ENCODE data around the gene PEPD. TPM values are rescaled to one million over a fixed set of nuclear protein-coding genes. Genes with fewer than 3 reads are reported as not detected.
"Not testable (repeated sequence)": the region's sequence is repeated elsewhere in the genome, so short reads cannot be mapped to it uniquely, and the experiment has no call there.

The PEPD gene
- total RNA-seq, 2 experiments from 2014 or later: 17.5 to 23.0 TPM

GRCh38 chr19:33564836-33565338, 43.3 kb upstream of the PEPD start:
- Mint-ChIP-seq H3K9me3 (no peaks in the 10 kb centered on the region), H3K27me3 (peaks cover 57% of the 10 kb centered on the region), H3K4me1 (ENCODE audit: low read depth) (no peaks in the 10 kb centered on the region), H3K4me3 (no peak overlapping the region), H3K27ac (no peak overlapping the region), H3K36me3 (ENCODE audit: low read depth) (no peaks in the 10 kb centered on the region)
- Histone ChIP-seq H3K36me3 (ENCODE audit: insufficient read depth, low read length) (no peaks in the 10 kb centered on the region), H3K4me3 (ENCODE audit: low read length) (no peak overlapping the region), H3K27ac (ENCODE audit: low read depth in 1 of 2, low read length in 2 of 2) (no peak overlapping the region), H3K4me1 (ENCODE audit: insufficient read depth, low read length) (no peaks in the 10 kb centered on the region), H3K9me3 (ENCODE audit: control insufficient read depth in 1 of 2, insufficient read depth in 1 of 2, low read length in 2 of 2) (peaks cover 0 to 4% of the 10 kb centered on the region in 2 experiments), H3K27me3 (ENCODE audit: control insufficient read depth in 1 of 2, insufficient read depth in 2 of 2, low read length in 2 of 2) (peaks cover 6 to 13% of the 10 kb centered on the region in 2 experiments)
- TF ChIP-seq CTCF (IDR thresholded peaks at IDR 0.05): no peak
- ATAC-seq (ENCODE audit: poor library complexity) (no peak), DNase-seq (no peak)
- ChIA-PET CTCF (no interaction called here), POLR2A (no interaction called here)
- intact Hi-C loops (cut with DNase I, micrococcal nuclease): no loop called here

- Mint-ChIP-seq H3K36me3 (ENCODE audit: low read depth) (no peaks in the 10 kb centered on the region), H3K27ac (no peak overlapping the region), H3K27me3 (peaks cover 37% of the 10 kb centered on the region), H3K9me3 (no peaks in the 10 kb centered on the region), H3K4me1 (ENCODE audit: low read depth) (no peaks in the 10 kb centered on the region), H3K4me3 (no peak overlapping the region)
- POLR2A ChIA-PET: no interaction called here
- peaks cover 0 to 4% of the 10 kb centered on the region in 2 experiments for H3K9me3 ChIP-seq (ENCODE audit: control insufficient read depth in 1 of 2, insufficient read depth in 1 of 2, low read length in 2 of 2)
- no peaks in the 10 kb centered on the region for H3K4me1 ChIP-seq (ENCODE audit: insufficient read depth, low read length)
- intact Hi-C loops (cut with DNase I, micrococcal nuclease): no loop called here
- no peaks in the 10 kb centered on the region for H3K36me3 ChIP-seq (ENCODE audit: insufficient read depth, low read length)
- DNase-seq (no peak), ATAC-seq (ENCODE audit: poor library complexity) (no peak)
- no peak for TF ChIP-seq CTCF (IDR thresholded peaks at IDR 0.05)
- peaks cover 3 to 7% of the 10 kb centered on the region in 2 experiments for H3K27me3 ChIP-seq (ENCODE audit: control insufficient read depth in 1 of 2, insufficient read depth in 2 of 2, low read length in 2 of 2)
- no peak overlapping the region for H3K4me3 ChIP-seq (ENCODE audit: low read length)
- no peak overlapping the region for H3K27ac ChIP-seq (ENCODE audit: low read depth in 1 of 2, low read length in 2 of 2)
- CTCF ChIA-PET: no interaction called here
Observed at GRCh38 chr19:33562636-33563035, 41.0 kb upstream of the PEPD start.

- H3K36me3 ChIP-seq (ENCODE audit: insufficient read depth, low read length); H3K4me3 Mint-ChIP-seq; ATAC-seq (ENCODE audit: poor library complexity); H3K9me3 ChIP-seq (ENCODE audit: control insufficient read depth in 1 of 2, insufficient read depth in 1 of 2, low read length in 2 of 2); CTCF ChIA-PET; DNase-seq; H3K27ac ChIP-seq (ENCODE audit: low read depth in 1 of 2, low read length in 2 of 2); intact Hi-C loops (cut with DNase I, micrococcal nuclease); H3K4me1 ChIP-seq (ENCODE audit: insufficient read depth, low read length); POLR2A ChIA-PET; H3K9me3 Mint-ChIP-seq; H3K36me3 Mint-ChIP-seq (ENCODE audit: low read depth); H3K4me3 ChIP-seq (ENCODE audit: low read length); H3K27me3 ChIP-seq (ENCODE audit: control insufficient read depth in 1 of 2, insufficient read depth in 2 of 2, low read length in 2 of 2); H3K4me1 Mint-ChIP-seq (ENCODE audit: low read depth); H3K27ac Mint-ChIP-seq: not testable (repeated sequence)
- peaks cover 27% of the 10 kb centered on the region for H3K27me3 Mint-ChIP-seq
Observed at GRCh38 chr19:33561666-33562065, 40.1 kb upstream of the PEPD start.

GRCh38 chr19:33561261-33561660, 39.7 kb upstream of the PEPD start:
- peaks cover 23% of the 10 kb centered on the region for H3K27me3 Mint-ChIP-seq
- no peaks in the 10 kb centered on the region for H3K4me1 Mint-ChIP-seq (ENCODE audit: low read depth)
- Histone ChIP-seq H3K36me3 (ENCODE audit: insufficient read depth, low read length) (no peaks in the 10 kb centered on the region), H3K27ac (ENCODE audit: low read depth in 1 of 2, low read length in 2 of 2) (no peak overlapping the region), H3K9me3 (ENCODE audit: control insufficient read depth in 1 of 2, insufficient read depth in 1 of 2, low read length in 2 of 2) (peaks cover 0 to 4% of the 10 kb centered on the region in 2 experiments), H3K27me3 (ENCODE audit: control insufficient read depth in 1 of 2, insufficient read depth in 2 of 2, low read length in 2 of 2) (peaks cover 0 to 3% of the 10 kb centered on the region in 2 experiments), H3K4me1 (ENCODE audit: insufficient read depth, low read length) (no peaks in the 10 kb centered on the region), H3K4me3 (ENCODE audit: low read length) (no peak overlapping the region)
- DNase-seq (no peak), ATAC-seq (ENCODE audit: poor library complexity) (no peak)
- H3K36me3 Mint-ChIP-seq (ENCODE audit: low read depth): no peaks in the 10 kb centered on the region
- H3K9me3 Mint-ChIP-seq: no peaks in the 10 kb centered on the region
- no peak for TF ChIP-seq CTCF (IDR thresholded peaks at IDR 0.05)
- no peak overlapping the region for H3K27ac Mint-ChIP-seq
- POLR2A ChIA-PET: no interaction called here
- CTCF ChIA-PET: no interaction called here
- no peak overlapping the region for H3K4me3 Mint-ChIP-seq
- intact Hi-C loops (cut with DNase I, micrococcal nuclease): no loop called here

All from CD4-positive, alpha-beta T cell (primary cell).